ENCODE measurements around the gene RBFA. TPM values are rescaled to one million over a fixed set of nuclear protein-coding genes. Genes with fewer than 3 reads are reported as not detected.
A peak's percentile ranks its signal among the peaks of the same experiment; 100 is the strongest.

The RBFA gene
- total RNA-seq, 1 donor from 2014 or later: 26.2 TPM

GRCh38 chr18:80077873-80078272 lies 43.6 kb downstream of the RBFA start:
- TF ChIP-seq CTCF (IDR thresholded peaks at IDR 0.05): no peak
- DNase-seq (ENCODE audit: extremely low spot score, unreplicated experiment): peak; percentile 82
- Mint-ChIP-seq H3K27ac (ENCODE audit: unreplicated experiment) (no peak overlapping the region), H3K4me1 (ENCODE audit: unreplicated experiment) (no peaks in the 10 kb centered on the region), H3K36me3 (ENCODE audit: unreplicated experiment) (no peaks in the 10 kb centered on the region), H3K9me3 (ENCODE audit: unreplicated experiment) (no peaks in the 10 kb centered on the region), H3K4me3 (ENCODE audit: unreplicated experiment) (no peak overlapping the region), H3K27me3 (ENCODE audit: unreplicated experiment) (peaks cover 3% of the 10 kb centered on the region)

Other genes starting within 250 kb of the RBFA start
- not detected in 2 replicates for gene KCNG2, start 236.5 kb upstream of the RBFA start, total RNA-seq
- 35.1 and 38.6 TPM in 2 replicates for gene SLC66A2, start 82.8 kb upstream of the RBFA start, total RNA-seq
- 1.6 and 2.0 TPM in 2 replicates for gene HSBP1L1, start 69.8 kb upstream of the RBFA start, total RNA-seq
- 117 and 126 TPM in 2 replicates for gene TXNL4A, start 45.9 kb upstream of the RBFA start, total RNA-seq
- gene ADNP2, start 74.8 kb downstream of the RBFA start, total RNA-seq: 18.6 and 19.2 TPM in 2 replicates
- gene PARD6G, start 213.1 kb downstream of the RBFA start, total RNA-seq: 16.5 and 18.9 TPM in 2 replicates